Kidney epithelial cell (primary cell): ENCODE data around the gene TBC1D22A. TPM values are rescaled to one million over a fixed set of nuclear protein-coding genes. Genes with fewer than 3 reads are reported as not detected.

Experiments used
- DNase-seq: peaks from one replicate; pipeline ENCODE4 v3.0.0-alpha.2; 2010; ENCODE audit warnings: low read depth
- H3K27me3 ChIP-seq: 2 replicates; pipeline ENCODE4 v1.6.0; 2011; ENCODE audit warnings: low read length; ENCODE audit not compliant: control insufficient read depth, insufficient read depth
- H3K36me3 ChIP-seq: 2 replicates; pipeline ENCODE4 v1.5.1; 2011; ENCODE audit warnings: low read length; ENCODE audit not compliant: control insufficient read depth, insufficient read depth
- H3K4me3 ChIP-seq: 2 replicates; pipeline ENCODE4 v1.5.1; 2011; ENCODE audit warnings: low read depth, mild to moderate bottlenecking, control low read depth, low read length
- total RNA-seq: library from RNA; depleted of rRNA; stranded (reverse); fragments of >200 nt; gene quantifications from 2 replicates; pipeline ENCODE4 v1.2.3, GENCODE V29; 2015
- TF ChIP-seq, protein P1 (sequence below): IDR thresholded peaks from 2 replicates; pipeline ENCODE4 v1.5.1; 2011; ENCODE audit warnings: mild to moderate bottlenecking, moderate library complexity, low read length, control low read depth, inconsistent platforms; ENCODE audit not compliant: insufficient read depth, poor library complexity, severe bottlenecking

Gene TBC1D22A
- total RNA-seq, 1 donor from 2014 or later, result 25.7 TPM

GRCh38 chr22:46763051-46763705, 728 bp downstream of the TBC1D22A start:
- TF ChIP-seq, protein P1, sequence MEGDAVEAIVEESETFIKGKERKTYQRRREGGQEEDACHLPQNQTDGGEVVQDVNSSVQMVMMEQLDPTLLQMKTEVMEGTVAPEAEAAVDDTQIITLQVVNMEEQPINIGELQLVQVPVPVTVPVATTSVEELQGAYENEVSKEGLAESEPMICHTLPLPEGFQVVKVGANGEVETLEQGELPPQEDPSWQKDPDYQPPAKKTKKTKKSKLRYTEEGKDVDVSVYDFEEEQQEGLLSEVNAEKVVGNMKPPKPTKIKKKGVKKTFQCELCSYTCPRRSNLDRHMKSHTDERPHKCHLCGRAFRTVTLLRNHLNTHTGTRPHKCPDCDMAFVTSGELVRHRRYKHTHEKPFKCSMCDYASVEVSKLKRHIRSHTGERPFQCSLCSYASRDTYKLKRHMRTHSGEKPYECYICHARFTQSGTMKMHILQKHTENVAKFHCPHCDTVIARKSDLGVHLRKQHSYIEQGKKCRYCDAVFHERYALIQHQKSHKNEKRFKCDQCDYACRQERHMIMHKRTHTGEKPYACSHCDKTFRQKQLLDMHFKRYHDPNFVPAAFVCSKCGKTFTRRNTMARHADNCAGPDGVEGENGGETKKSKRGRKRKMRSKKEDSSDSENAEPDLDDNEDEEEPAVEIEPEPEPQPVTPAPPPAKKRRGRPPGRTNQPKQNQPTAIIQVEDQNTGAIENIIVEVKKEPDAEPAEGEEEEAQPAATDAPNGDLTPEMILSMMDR, result no peak
- Histone ChIP-seq H3K4me3 (peak overlapping the region; percentile 92), H3K36me3 (no peaks in the 10 kb centered on the region), H3K27me3 (no peaks in the 10 kb centered on the region)
- no peak for DNase-seq

GRCh38 chr22:46764140-46764680, 1.8 kb downstream of the TBC1D22A start:
- H3K36me3 ChIP-seq, result no peaks in the 10 kb centered on the region
- no peaks in the 10 kb centered on the region for H3K27me3 ChIP-seq
- TF ChIP-seq, protein P1, result no peak
- no peak for DNase-seq
- H3K4me3 ChIP-seq, result no peak overlapping the region

DNA sequence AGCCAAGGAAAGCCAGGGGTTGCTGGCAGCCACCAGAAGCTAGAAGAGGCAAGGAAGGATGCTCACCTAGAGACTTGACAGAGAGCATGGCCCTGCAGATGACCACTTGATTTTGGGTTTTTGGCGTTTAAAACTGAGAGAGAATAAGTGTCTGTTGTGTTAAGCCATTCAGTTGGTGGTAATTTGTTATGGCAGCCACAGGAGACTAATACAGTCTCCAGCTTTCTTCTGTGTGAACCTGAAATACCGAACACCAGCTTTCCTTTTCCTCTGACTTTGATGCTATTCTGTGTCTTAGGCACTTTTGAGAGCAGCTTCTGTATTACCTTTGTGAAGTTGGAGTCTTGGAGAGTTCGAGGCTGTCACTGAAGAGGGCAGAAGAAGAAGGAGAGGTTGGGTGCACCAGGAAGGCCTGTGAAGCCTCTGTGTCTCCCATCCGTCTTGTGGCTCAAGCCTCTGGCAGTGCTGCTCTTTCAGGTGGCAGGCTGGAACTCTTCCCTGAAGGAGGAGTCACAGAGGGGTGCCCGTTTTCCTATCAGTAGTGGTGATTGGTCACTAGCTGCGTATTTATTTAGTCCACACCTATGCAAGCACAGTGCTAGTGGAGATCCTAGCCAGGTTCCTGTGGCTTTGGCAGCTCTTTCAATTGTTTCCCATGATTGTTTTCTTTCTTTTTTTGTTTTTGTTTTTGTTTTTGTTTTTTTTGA, 2.5 kb downstream of the TBC1D22A start:
- TF ChIP-seq, protein P1, result no peak
- no peak for DNase-seq
- Histone ChIP-seq H3K27me3 (no peaks in the 10 kb centered on the region), H3K36me3 (no peaks in the 10 kb centered on the region), H3K4me3 (no peak overlapping the region)

DNA sequence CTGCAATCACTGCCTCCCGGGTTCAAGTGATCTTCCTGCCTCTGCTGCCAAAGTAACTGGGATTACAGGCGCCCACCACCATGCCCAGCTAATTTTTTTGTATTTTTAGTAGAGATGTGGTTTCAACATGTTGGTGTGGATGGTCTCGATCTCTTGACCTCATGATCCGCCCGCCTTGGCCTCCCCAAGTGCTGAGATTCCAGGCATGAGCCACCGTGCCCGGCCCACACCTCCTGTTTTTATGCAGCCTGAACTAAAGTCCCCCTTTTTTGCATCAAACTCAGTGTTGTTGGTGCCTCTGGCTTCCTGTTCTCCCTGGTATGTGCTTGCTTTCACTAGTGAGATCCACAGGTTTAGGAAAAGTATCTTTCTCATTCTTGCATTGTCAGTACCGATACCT, 4.2 kb downstream of the TBC1D22A start:
- no peak for DNase-seq
- no peaks in the 10 kb centered on the region for H3K36me3 ChIP-seq
- H3K27me3 ChIP-seq, result no peaks in the 10 kb centered on the region
- H3K4me3 ChIP-seq, result no peak overlapping the region
- TF ChIP-seq, protein P1, result no peak

DNA sequence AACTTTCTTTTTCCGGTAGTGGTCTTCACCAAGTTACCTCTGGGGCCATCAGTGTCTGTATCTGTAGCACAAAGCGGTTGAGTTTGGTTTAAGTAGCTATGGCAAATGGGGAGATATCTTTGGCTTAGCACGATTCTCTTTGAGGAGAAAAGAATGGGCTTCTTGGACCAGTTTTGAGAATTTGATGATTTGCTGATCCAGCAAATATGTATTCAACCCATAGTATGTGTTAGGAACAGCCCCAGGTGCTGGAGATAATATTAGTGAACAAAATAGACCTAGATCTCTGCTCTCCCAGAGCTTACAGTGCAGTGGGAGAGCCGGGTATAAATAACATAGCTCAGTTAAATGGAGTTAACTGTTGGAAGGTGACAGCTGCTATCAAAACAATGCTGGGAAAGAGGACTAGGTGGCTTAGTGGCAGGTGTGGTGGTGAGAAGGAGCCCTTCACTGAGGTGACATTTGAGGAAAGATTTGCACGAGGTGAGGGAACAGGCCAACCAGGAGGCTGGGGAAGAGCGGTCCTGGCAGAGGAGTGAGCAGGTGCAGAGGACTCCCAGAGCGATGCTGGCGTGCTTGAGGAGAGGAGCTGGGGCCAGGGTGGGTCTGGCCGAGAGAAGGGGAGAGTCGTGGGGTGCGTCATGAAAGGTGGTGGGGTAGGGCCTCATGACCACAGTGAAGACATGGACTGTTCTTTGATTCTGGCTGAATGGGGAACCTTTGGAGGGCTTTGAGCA, 5.0 kb downstream of the TBC1D22A start:
- Histone ChIP-seq H3K4me3 (no peak overlapping the region), H3K27me3 (no peaks in the 10 kb centered on the region), H3K36me3 (no peaks in the 10 kb centered on the region)
- no peak for DNase-seq
- TF ChIP-seq, protein P1, result no peak
